Esophagus muscularis mucosa (tissue), 3 donors: ENCODE measurements around the gene GRK5.

Experiments used
- POLR2AphosphoS5 ChIP-seq, 2 donors: sonication (generic); formaldehyde crosslinking; IDR thresholded peaks; one replicate each; pipeline ENCODE4 v1.6.1; 2017; ENCODE audit warnings: antibody characterized with exemption in 2 of 2
- TF ChIP-seq, protein P1 (sequence below), 3 experiments: fragments of 200-600 bp in 2 of 3; fragments of 450-650 bp in 1 of 3; sonication (generic) in 2 of 3; IDR thresholded peaks; one replicate each; pipeline ENCODE4 v1.5.1; 2017 to 2019; ENCODE audit warnings: antibody characterized with exemption in 3 of 3, mild to moderate bottlenecking in 2 of 3, moderate library complexity in 1 of 3

DNA sequence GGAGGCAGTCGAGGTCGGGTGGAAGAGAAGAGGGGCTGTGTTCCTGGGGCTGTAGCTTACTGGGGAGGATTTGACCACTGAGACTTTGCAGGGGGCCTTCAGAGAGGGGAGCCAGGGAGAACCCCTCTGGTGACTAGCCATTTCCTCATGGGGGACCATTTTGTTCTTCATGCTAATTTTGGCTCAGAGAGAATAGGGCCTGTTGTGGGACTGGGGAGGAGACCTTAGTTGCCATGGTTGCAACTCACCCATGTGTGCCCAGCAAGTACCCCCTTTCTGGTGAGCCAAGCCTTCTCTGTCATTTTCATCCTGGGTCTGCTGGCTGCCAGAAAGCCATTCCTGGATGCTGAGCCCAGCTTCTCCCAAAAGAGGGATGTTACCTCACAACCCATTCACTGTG lies 120.9 kb downstream of the GRK5 start:
- TF ChIP-seq, protein P1, sequence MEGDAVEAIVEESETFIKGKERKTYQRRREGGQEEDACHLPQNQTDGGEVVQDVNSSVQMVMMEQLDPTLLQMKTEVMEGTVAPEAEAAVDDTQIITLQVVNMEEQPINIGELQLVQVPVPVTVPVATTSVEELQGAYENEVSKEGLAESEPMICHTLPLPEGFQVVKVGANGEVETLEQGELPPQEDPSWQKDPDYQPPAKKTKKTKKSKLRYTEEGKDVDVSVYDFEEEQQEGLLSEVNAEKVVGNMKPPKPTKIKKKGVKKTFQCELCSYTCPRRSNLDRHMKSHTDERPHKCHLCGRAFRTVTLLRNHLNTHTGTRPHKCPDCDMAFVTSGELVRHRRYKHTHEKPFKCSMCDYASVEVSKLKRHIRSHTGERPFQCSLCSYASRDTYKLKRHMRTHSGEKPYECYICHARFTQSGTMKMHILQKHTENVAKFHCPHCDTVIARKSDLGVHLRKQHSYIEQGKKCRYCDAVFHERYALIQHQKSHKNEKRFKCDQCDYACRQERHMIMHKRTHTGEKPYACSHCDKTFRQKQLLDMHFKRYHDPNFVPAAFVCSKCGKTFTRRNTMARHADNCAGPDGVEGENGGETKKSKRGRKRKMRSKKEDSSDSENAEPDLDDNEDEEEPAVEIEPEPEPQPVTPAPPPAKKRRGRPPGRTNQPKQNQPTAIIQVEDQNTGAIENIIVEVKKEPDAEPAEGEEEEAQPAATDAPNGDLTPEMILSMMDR (IDR thresholded peaks at IDR 0.05): no peak
- TF ChIP-seq POLR2AphosphoS5 (IDR thresholded peaks at IDR 0.05): no peak
